Fibroblast of skin of right biceps (primary cell): ENCODE results near the gene COX7C.

Experiments used
- DNase-seq: peaks from one replicate; pipeline ENCODE4 v3.0.0-alpha.2; 2013

Gene COX7C

GRCh38 chr5:86665984-86666760, 48.4 kb downstream of the COX7C start:
- no peak for DNase-seq

- no peak for DNase-seq
These were observed 49.2 kb downstream of the COX7C start for GRCh38 chr5:86666981-86667380.
